IMR-90 (cell line): ENCODE results near the gene ERVH48-1. TPM values are rescaled to one million over a fixed set of nuclear protein-coding genes. Genes with fewer than 3 reads are reported as not detected.

Experiments used
- ATAC-seq: fragments of 200-7000 bp; cut with Tn5 transposase; 2 replicates; pipeline ENCODE4 v1.9.1; 2020; ENCODE audit warnings: low read depth, mild to moderate bottlenecking, moderate library complexity
- BruUV-seq: library from RNA; stranded (reverse); fragments of 400-500 nt; replicated peaks from 2 replicates; lab custom pipeline; 2021; lab: Mats Ljungman, UMichigan
- CTCF ChIA-PET: fragments of 300-600 bp; formaldehyde crosslinking; extraction: SDS; loops from one replicate; lab custom pipeline; 2021; ENCODE audit warnings: antibody characterized with exemption; lab: Yijun Ruan, JAX
- POLR2A ChIA-PET: fragments of 300-600 bp; sonication (Branson Sonifier 250); formaldehyde crosslinking; loops from one replicate; lab custom pipeline; 2022; ENCODE audit warnings: antibody characterized with exemption; ENCODE audit not compliant: unreplicated experiment; lab: Charles Lee
- DNase-seq: peaks from one replicate; pipeline ENCODE4 v3.0.0; 2013
- H2AFZ ChIP-seq: replicated peaks from 2 replicates; pipeline ENCODE3; 2013; ENCODE audit warnings: low read length, mild to moderate bottlenecking; ENCODE audit not compliant: poor library complexity
- H2AK5ac ChIP-seq: 2 replicates; pipeline ENCODE4 v1.6.1; 2013; ENCODE audit warnings: low read depth, low read length, inconsistent platforms
- H2AK9ac ChIP-seq: replicated peaks from 2 replicates; pipeline ENCODE3; 2013; ENCODE audit warnings: mild to moderate bottlenecking, low read depth, low read length, moderate library complexity; ENCODE audit not compliant: poor library complexity
- H2BK120ac ChIP-seq: 2 replicates; pipeline ENCODE4 v1.6.1; 2013; ENCODE audit warnings: low read depth, low read length, inconsistent platforms
- H2BK15ac ChIP-seq: 3 replicates; pipeline ENCODE4 v1.6.1; 2013; ENCODE audit warnings: low read depth, low read length, inconsistent platforms
- H2BK20ac ChIP-seq: 2 replicates; pipeline ENCODE4 v1.6.1; 2013; ENCODE audit warnings: low read depth, mild to moderate bottlenecking, inconsistent platforms, low read length, moderate library complexity
- H2BK5ac ChIP-seq: 2 replicates; pipeline ENCODE4 v1.6.1; 2013; ENCODE audit warnings: mild to moderate bottlenecking, low read depth, low read length, inconsistent platforms; ENCODE audit not compliant: poor library complexity, severe bottlenecking
- H3K14ac ChIP-seq: replicated peaks from 2 replicates; pipeline ENCODE4 v1.6.1; 2013; ENCODE audit warnings: low read depth, low read length, inconsistent platforms
- H3K18ac ChIP-seq: 2 replicates; pipeline ENCODE4 v1.6.1; 2013; ENCODE audit warnings: low read depth, low read length, control low read depth
- H3K23ac ChIP-seq: 2 replicates; pipeline ENCODE4 v1.6.1; 2013; ENCODE audit warnings: low read depth, low read length, inconsistent platforms
- H3K27ac ChIP-seq: 2 replicates; pipeline ENCODE4 v1.5.1; 2013; ENCODE audit warnings: mild to moderate bottlenecking, control low read depth, low read length; ENCODE audit not compliant: insufficient read depth
- H3K27me3 ChIP-seq: 2 replicates; pipeline ENCODE4 v1.6.1; 2013; ENCODE audit warnings: low read length; ENCODE audit not compliant: control insufficient read depth, insufficient read depth
- H3K36me3 ChIP-seq: 2 replicates; pipeline ENCODE4 v1.6.1; 2013; ENCODE audit warnings: low read length, mixed read lengths; ENCODE audit not compliant: control insufficient read depth, insufficient read depth
- H3K4ac ChIP-seq: 2 replicates; pipeline ENCODE4 v1.6.1; 2013; ENCODE audit warnings: low read depth, low read length, inconsistent platforms
- H3K4me1 ChIP-seq: 2 replicates; pipeline ENCODE4 v1.6.1; 2013; ENCODE audit warnings: low read length, mixed read lengths; ENCODE audit not compliant: control insufficient read depth, insufficient read depth
- H3K4me2 ChIP-seq: 2 replicates; pipeline ENCODE4 v1.6.1; 2013; ENCODE audit warnings: low read depth, mild to moderate bottlenecking, control low read depth, low read length, moderate library complexity
- H3K4me3 ChIP-seq: 2 replicates; pipeline ENCODE4 v1.5.1; 2013; ENCODE audit warnings: low read depth, mild to moderate bottlenecking, control low read depth, low read length, moderate library complexity; ENCODE audit not compliant: insufficient read depth
- H3K56ac ChIP-seq: 2 replicates; pipeline ENCODE4 v1.6.1; 2013; ENCODE audit warnings: low read length, inconsistent platforms; ENCODE audit not compliant: insufficient read depth; ENCODE audit errors: extremely low read depth
- H3K79me1 ChIP-seq, 2 experiments: 2 replicates each; pipeline ENCODE4 v1.6.1; 2013; ENCODE audit warnings: low read length in 2 of 2, inconsistent platforms in 1 of 2, low read depth in 1 of 2
- H3K9ac ChIP-seq: 2 replicates; pipeline ENCODE4 v1.6.1; 2013; ENCODE audit warnings: low read depth, low read length, control low read depth
- H3K9me1 ChIP-seq: 2 replicates; pipeline ENCODE4 v1.6.1; 2013; ENCODE audit warnings: low read length, inconsistent platforms; ENCODE audit not compliant: insufficient read depth
- H3K9me3 ChIP-seq: 2 replicates; pipeline ENCODE4 v1.6.1; 2013; ENCODE audit warnings: low read length; ENCODE audit not compliant: control insufficient read depth, insufficient read depth
- H4K20me1 ChIP-seq: 2 replicates; pipeline ENCODE4 v1.6.1; 2013; ENCODE audit warnings: low read length, inconsistent platforms; ENCODE audit not compliant: insufficient read depth
- H4K5ac ChIP-seq: 2 replicates; pipeline ENCODE4 v1.6.1; 2013; ENCODE audit warnings: mild to moderate bottlenecking, low read depth, low read length, control low read depth
- H4K8ac ChIP-seq, 2 experiments: 2 replicates each; pipeline ENCODE4 v1.6.1; 2013; ENCODE audit warnings: low read depth in 2 of 2, low read length in 2 of 2, control low read depth in 1 of 2, inconsistent platforms in 1 of 2
- H4K91ac ChIP-seq: 2 replicates; pipeline ENCODE4 v1.6.1; 2013; ENCODE audit warnings: low read depth, low read length, inconsistent platforms; ENCODE audit not compliant: insufficient read depth
- MAZ ChIP-seq: IDR thresholded peaks from 2 replicates; pipeline ENCODE4 v1.6.1; 2012; ENCODE audit warnings: low read depth, mild to moderate bottlenecking, low read length, improper control_type of control experiment, moderate library complexity, borderline replicate concordance
- POLR2A ChIP-seq: IDR thresholded peaks from 2 replicates; pipeline ENCODE4 v1.6.1; 2012; ENCODE audit warnings: mild to moderate bottlenecking, low read depth, low read length
- WGBS, 2 experiments: methylation state at CpG; one replicate each; pipeline versions ENCODE4 v1.1.5 to v1.1.7; 2013; ENCODE audit warnings: missing lambda C conversion rate in 2 of 2; ENCODE audit not compliant: insufficient read length in 1 of 2; ENCODE audit errors: extremely low coverage in 2 of 2; 5-methylcytosine and 5-hydroxymethylcytosine counted together
- dilution Hi-C: fragments of 300-500 bp; cut with HindIII; formaldehyde crosslinking; loops from one replicate; pipeline ENCODE4 v1.14.3; 2018; ENCODE audit warnings: low sequenced_read_pairs; ENCODE audit not compliant: unreplicated experiment
- in situ Hi-C: fragments of 300-500 bp; cut with MboI; formaldehyde crosslinking; loops from 3 replicates; pipeline ENCODE4 v1.14.3; 2019; ENCODE audit warnings: low sequenced_read_pairs, inconsistent platforms, mixed read lengths
- intact Hi-C: fragments of 100-400 bp; cut with micrococcal nuclease; formaldehyde crosslinking; loops from 2 replicates; pipeline ENCODE4 v1.10.0; 2022
- polyA plus RNA-seq, 3 experiments: library from polyadenylated mRNA; depleted of rRNA; stranded (reverse); fragments of >200 nt; gene quantifications; 2 replicates each; pipeline ENCODE4 v1.2.3, GENCODE V29; 2012; ENCODE audit warnings: low replicate concordance in 1 of 3
- total RNA-seq: library from RNA; depleted of rRNA; stranded (reverse); fragments of >200 nt; gene quantifications from 2 replicates; pipeline ENCODE4 v1.2.3, GENCODE V29; 2012

ERVH48-1 gene
- total and polyA plus RNA-seq, 2 of the 4 experiments (the other 2 are of a cell fraction) = under 0.01 TPM; not detected in 1

DNA sequence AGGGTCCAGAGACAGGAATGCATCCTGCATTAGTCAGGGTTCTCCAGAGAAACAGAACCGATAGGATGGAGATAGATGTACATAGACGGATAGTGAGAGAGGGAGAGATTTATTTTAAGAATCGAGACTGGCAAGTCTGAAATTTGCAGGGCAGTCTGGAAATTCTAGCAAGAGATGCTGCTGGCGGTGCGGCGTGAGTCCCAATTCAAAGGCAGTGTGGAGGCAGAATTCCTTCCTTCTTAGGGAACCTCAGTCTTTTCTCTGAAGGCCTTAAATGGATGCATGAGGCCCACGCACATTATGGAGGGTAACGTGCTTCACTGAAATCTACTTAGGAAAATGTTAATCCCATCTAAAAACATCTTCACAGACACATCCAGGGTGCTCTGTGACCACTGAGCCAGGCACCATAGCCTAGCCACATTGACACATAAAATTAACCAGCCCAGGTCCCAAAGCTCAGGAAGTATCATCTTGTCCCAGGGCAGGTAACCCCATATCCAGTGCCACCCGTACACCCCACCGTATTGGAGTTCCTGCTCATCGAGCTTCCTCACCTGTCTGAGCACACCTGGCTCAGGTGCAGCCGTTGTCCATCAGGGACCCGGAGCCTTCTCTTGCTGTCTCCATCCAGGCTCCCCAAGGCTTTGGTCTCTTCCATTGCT lies 39.2 kb upstream of the ERVH48-1 start:
- Histone ChIP-seq H2BK120ac (no peak overlapping the region), H4K91ac (no peak overlapping the region), H3K27me3 (no peaks in the 10 kb centered on the region), H2BK15ac (no peak overlapping the region), H3K4me1 (no peaks in the 10 kb centered on the region), H2AK5ac (no peak overlapping the region), H3K56ac (no peak overlapping the region), H4K20me1 (no peaks in the 10 kb centered on the region), H3K27ac (no peak overlapping the region), H2AFZ (no peak overlapping the region), H3K9me1 (no peaks in the 10 kb centered on the region), H3K4ac (no peak overlapping the region), H4K8ac (no peak overlapping the region), H3K23ac (no peak overlapping the region), H3K9ac (no peak overlapping the region), H2BK20ac (no peak overlapping the region), H2BK5ac (no peak overlapping the region), H3K9me3 (no peaks in the 10 kb centered on the region), H3K18ac (no peak overlapping the region), H3K4me3 (no peak overlapping the region), H3K79me1 (no peaks in the 10 kb centered on the region), H4K5ac (no peak overlapping the region), H3K14ac (no peak overlapping the region), H2AK9ac (no peak overlapping the region), H3K4me2 (no peak overlapping the region), H3K36me3 (no peaks in the 10 kb centered on the region)
- CTCF ChIA-PET = no interaction called here
- intact Hi-C loops = no loop called here
- dilution Hi-C loops = no loop called here
- TF ChIP-seq POLR2A = no peak
- no peak for TF ChIP-seq MAZ
- DNase-seq (no peak), ATAC-seq (no peak)
- no TSS peak for BruUV-seq
- POLR2A ChIA-PET = no interaction called here
- 90% methylated on average over 3 of the region's 13 CpGs; no CpG with 5 or more reads in 1 of the 2 experiments for WGBS, 2 experiments
- in situ Hi-C loops = loop anchor here (5.0 kb wide), 1 partner anchor 47 kb away; no protein-coding TSS in a partner anchor
